Measurements from ENCODE around the gene KCNMA1.

Gene KCNMA1

GRCh38 chr10:77555591-77556212 lies 81.9 kb downstream of the KCNMA1 start:
- DNase-seq (ENCODE audit: low spot score) = no peak

GRCh38 chr10:77554996-77555397 lies 82.6 kb downstream of the KCNMA1 start:
- no peak for DNase-seq (ENCODE audit: low spot score)

DNA sequence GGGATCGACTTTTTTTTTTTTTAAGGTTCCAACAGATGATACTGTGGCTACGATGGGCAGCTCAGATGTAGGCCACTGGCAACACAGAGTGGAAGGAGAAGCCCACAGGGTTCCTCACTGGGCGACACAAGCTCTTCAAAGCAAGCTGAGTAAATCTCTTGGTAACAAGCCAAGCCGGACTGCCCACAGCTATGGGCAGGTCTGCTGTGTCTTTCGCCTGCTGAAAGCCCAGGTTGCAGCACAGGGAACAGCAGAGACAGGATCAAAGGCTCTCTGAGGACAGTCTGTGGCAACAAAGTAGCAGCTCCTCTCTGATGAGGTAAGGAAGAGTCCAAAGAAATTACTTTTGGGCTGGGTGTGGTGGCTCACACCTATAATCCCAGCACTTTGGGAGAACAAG lies 83.6 kb downstream of the KCNMA1 start:
- no peak for DNase-seq (ENCODE audit: low spot score)

DNA sequence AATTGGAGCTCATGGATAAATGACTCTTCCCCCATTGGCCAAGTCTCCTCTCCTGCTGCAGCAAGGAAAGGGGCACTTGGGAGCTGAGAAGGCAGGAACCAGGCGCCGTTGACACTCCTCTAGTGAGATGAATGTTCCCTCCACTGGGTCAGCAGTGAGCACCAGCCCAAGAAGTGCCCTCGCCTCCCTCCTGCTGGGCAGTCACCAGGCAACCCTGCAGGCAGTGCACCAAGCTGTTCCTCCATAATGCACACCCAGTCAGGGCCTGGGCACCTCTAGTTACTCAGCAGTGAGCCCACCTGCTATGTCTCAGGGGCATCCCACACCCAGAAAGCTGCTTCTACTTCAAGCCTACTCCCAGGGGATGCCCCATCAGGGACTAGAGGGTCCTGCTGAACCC lies 84.3 kb downstream of the KCNMA1 start:
- DNase-seq (ENCODE audit: low spot score) = no peak

- DNase-seq (ENCODE audit: low spot score) = no peak
Measured at GRCh38 chr10:77552252-77552651, 85.4 kb downstream of the KCNMA1 start.

DNA sequence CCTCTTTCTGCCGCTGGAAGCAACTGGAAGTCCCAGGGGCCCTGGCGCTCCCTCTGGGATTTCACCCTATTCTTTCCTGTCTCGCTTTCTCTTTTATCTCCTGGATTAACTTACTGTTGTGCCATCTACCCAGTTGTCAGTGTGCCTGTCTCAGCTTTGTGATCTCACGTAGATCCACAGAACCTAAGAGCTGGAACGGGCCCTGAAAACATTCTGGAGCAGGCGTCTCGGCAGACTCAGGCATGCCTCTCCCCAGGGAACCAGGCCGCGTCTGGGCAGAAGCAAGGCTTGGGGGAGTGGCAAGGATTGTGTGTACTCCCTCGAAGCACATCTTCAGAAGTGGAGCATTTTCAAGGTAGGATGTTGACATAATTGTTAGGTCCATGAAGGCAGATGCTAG lies 87.2 kb downstream of the KCNMA1 start:
- DNase-seq (ENCODE audit: low spot score) = no peak

- DNase-seq (ENCODE audit: low spot score) = no peak
Measured at GRCh38 chr10:77548671-77549070, 88.9 kb downstream of the KCNMA1 start.

- no peak for DNase-seq (ENCODE audit: low spot score)
Measured at GRCh38 chr10:77548157-77548556, 89.5 kb downstream of the KCNMA1 start.

DNA sequence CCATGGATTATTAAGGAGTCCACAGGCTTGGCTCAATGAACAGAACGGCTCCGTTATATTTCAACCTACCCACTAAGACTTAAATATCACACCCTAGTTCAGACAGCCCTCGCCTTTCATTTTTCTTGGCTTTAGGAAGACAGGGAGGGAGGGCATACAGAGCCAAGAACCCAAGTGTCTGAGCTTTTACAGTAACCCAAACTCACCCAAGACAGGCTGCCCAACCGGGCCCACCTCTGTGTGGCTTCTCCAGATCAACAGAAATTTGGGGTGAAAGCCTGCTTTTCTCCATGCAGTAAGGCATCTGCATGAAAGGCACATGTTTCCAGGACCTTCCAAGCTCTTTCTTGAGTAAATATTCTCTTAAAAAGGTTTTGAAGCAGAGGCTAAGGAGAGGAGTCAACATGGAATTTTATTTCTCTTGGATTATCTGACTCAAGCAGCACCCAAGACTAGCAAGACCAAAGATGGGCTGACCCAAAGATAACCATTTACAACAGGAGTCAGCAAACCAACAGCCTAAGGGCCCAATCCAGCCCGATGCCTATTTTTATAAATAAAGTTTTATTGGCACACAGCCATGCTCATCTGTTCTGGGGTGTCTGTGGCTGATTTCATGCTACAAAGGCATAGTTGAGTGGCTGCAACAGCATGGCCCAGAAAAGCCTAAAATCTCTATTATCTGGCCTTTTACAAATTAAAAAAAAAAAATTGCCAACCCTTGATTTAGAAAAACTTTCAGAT lies 90.1 kb downstream of the KCNMA1 start:
- no peak for DNase-seq (ENCODE audit: low spot score)

- no peak for DNase-seq (ENCODE audit: low spot score)
Measured at GRCh38 chr10:77546042-77546441, 91.6 kb downstream of the KCNMA1 start.

- DNase-seq (ENCODE audit: low spot score) = no peak
Measured at GRCh38 chr10:77545585-77545984, 92.0 kb downstream of the KCNMA1 start.

- no peak for DNase-seq (ENCODE audit: low spot score)
Measured at GRCh38 chr10:77544617-77545016, 93.0 kb downstream of the KCNMA1 start.

- no peak for DNase-seq (ENCODE audit: low spot score)
Measured at GRCh38 chr10:77542710-77543259, 94.8 kb downstream of the KCNMA1 start.

GRCh38 chr10:77541944-77542343 lies 95.7 kb downstream of the KCNMA1 start:
- no peak for DNase-seq (ENCODE audit: low spot score)

DNA sequence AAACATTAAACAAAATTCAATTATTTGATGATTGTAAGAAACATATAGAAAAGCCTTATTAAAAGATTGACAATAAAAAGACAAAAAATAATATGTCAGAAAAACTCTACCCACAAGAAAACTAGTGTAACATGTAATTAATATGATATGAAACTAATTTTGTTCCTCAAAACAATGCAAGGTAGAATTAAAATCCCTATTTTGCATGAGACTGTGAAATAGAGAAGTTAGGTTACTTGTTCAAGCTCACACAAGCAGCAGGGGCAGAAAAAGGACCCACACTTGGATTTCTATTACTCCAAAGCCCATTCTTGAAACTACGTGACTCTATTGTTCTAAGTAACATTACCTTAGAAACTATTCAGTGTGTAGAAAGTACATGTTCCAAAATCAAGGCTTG lies 96.4 kb downstream of the KCNMA1 start:
- no peak for DNase-seq (ENCODE audit: low spot score)

DNA sequence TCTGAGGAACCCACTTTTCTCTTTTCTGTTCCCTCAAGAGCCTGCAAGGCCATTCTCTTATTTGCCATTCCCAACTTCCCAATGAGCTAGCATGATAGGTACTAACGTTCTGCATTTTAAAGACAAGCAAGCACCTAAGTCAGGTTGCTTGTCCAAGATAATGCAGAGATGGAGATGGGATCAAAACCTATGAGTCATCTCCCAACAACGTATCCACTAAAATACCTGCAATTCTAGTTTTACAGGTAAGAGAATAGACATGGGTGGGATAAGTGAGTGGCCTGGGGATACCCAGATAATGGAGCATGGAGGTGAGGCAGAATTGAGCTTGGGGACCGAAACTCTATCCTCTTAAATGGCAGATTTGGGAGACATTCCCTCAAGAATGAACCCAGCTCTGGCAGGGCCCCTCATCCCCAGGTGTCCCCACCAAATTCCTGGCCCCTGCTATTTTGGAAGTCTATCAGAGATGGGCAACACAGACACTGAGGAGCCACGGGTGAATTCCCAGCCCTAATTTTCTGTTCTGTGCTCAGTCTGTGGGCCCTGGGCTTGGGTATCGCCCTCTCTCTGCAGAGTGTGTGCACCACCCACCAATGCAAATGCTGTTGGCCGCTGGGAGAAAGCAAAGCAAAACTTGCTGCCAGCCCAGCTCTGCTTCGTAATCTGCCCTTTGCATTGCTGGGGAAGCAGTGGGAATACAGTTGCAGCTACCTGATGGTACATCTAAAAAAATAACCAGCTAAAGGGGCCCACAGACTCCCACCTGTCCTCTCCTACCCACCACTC lies 98.3 kb downstream of the KCNMA1 start:
- DNase-seq (ENCODE audit: low spot score) = no peak

DNA sequence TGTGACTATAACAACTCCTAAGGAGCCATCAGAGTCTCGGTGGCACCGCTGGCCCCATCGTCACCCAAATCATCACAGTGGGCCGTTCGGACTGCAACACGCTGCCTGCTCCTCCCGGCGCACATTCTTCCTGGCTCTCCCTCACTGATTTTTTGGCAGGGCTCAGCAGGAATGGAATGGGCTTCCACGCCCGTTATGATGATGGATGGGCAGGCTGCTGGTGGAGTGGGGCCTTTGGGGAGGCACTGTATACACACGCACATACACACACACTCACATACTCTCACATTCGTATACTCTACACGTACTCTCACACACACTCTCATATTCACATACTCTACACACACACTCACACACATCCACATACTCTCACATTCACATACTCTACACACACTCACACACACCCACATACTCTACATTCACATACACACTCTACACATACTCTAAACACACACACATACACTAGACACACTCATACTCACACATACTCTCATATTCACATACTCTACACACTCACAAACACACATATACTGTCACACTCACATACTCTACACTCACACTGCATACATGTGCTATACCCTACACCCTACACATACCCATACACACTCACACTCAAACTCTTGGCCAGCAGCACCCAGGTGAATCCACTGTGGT lies 99.8 kb downstream of the KCNMA1 start:
- DNase-seq (ENCODE audit: low spot score) = no peak

GRCh38 chr10:77537071-77537470 lies 100.5 kb downstream of the KCNMA1 start:
- no peak for DNase-seq (ENCODE audit: low spot score)

DNA sequence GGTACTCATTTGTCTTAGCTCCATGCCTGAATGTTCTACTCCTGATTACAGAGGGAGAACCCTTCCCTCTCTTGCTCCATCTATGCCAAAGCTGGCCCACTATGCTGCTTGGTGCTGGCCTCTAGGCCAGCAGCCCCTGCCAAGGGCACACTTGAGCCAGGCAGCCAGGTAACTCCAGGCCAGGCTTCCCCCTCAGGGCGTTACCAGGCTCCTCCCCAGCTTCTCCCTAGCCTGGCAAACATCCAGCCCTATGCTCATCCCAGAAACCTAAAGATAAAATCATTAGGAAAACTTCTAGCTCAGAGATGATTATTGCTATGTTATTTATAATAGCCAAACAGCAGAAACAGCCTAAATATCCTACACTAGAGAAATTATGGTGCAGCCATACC lies 103.7 kb downstream of the KCNMA1 start:
- no peak for DNase-seq (ENCODE audit: low spot score)

- DNase-seq (ENCODE audit: low spot score) = no peak
Measured at GRCh38 chr10:77533146-77533886, 104.3 kb downstream of the KCNMA1 start.

DNA sequence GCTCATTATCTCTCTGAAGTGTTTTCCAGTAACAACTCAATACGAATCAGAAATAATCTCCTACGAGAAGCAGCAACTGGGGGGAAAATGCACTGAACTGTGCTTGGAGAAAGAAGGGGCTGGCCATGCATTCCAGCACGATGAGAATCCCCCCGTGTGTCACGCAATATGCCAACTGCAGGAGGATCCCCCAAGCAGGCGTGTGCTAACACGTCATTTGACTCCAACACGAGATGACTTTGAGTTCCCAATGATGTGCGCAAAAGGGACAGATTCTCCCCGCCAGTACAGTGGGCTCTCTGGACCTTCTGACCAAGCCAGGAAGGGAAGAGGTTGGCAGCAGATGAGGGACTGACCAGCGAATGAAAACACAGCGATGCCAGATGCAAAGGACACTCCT lies 105.5 kb downstream of the KCNMA1 start:
- DNase-seq (ENCODE audit: low spot score) = no peak

Data from hematopoietic multipotent progenitor cell treated with erythropoietin and hydrocortisone succinate and interleukin-3 and kit ligand, for 15 days (in vitro differentiated cells).